HepG2 (cell line): ENCODE results near the gene C1R. TPM values are rescaled to one million over a fixed set of nuclear protein-coding genes. Genes with fewer than 3 reads are reported as not detected.

Experiments
- CCDC6 ChIP-seq: sonication (generic); formaldehyde crosslinking; IDR thresholded peaks from 2 replicates; pipeline ENCODE4 v1.8.1; 2022; ENCODE audit warnings: mild to moderate bottlenecking, missing genetic modification reagents, moderate library complexity
- KIAA2018 ChIP-seq: sonication (generic); formaldehyde crosslinking; IDR thresholded peaks from 2 replicates; pipeline ENCODE4 v1.5.0; 2020; ENCODE audit warnings: mild to moderate bottlenecking, missing genetic modification reagents, borderline replicate concordance
- LBX2 ChIP-seq: sonication (generic); formaldehyde crosslinking; IDR thresholded peaks from 2 replicates; pipeline ENCODE4 v1.5.0; 2020; ENCODE audit warnings: missing genetic modification reagents, mild to moderate bottlenecking, borderline replicate concordance
- LRRFIP1 ChIP-seq: sonication (generic); formaldehyde crosslinking; conservative IDR thresholded peaks from 2 replicates; pipeline ENCODE4 v1.4.0; 2020; ENCODE audit warnings: missing genetic modification reagents
- MAF1 ChIP-seq: sonication (generic); formaldehyde crosslinking; IDR thresholded peaks from 2 replicates; pipeline ENCODE4 v1.5.0; 2020; ENCODE audit warnings: missing genetic modification reagents, borderline replicate concordance
- MIER3 ChIP-seq: IDR thresholded peaks from 2 replicates; pipeline ENCODE4 v1.6.1; 2016; ENCODE audit warnings: missing compliant biosample characterization, borderline replicate concordance
- MNT ChIP-seq: fragments of 450-650 bp; IDR thresholded peaks from 2 replicates; pipeline ENCODE4 v1.6.1; 2016
- PCBP1 ChIP-seq: fragments of 200-400 bp; formaldehyde crosslinking; IDR thresholded peaks from 2 replicates; pipeline ENCODE4 v1.6.1; 2017; ENCODE audit warnings: mild to moderate bottlenecking, low read depth, low read length, borderline replicate concordance
- PTBP1 ChIP-seq: fragments of 200-400 bp; formaldehyde crosslinking; IDR thresholded peaks from 2 replicates; pipeline ENCODE4 v1.6.1; 2018; ENCODE audit warnings: low read length, low read depth; ENCODE audit not compliant: poor library complexity, severe bottlenecking
- SMARCC2 ChIP-seq: fragments of 450-650 bp; IDR thresholded peaks from 2 replicates; pipeline ENCODE4 v1.6.1; 2017; ENCODE audit warnings: antibody characterized with exemption, mild to moderate bottlenecking
- SNAPC2 ChIP-seq: sonication (generic); formaldehyde crosslinking; IDR thresholded peaks from 2 replicates; pipeline ENCODE4 v1.8.1; 2022; ENCODE audit warnings: mild to moderate bottlenecking, missing genetic modification reagents
- TAF1 ChIP-seq: sonication (generic); formaldehyde crosslinking; IDR thresholded peaks from 2 replicates; pipeline ENCODE4 v1.4.0; 2020; ENCODE audit warnings: missing genetic modification reagents
- TFDP1 ChIP-seq: IDR thresholded peaks from 2 replicates; pipeline ENCODE4 v1.6.1; 2016; ENCODE audit warnings: missing compliant biosample characterization, missing genetic modification reagents, borderline replicate concordance
- ZBTB42 ChIP-seq: sonication (generic); formaldehyde crosslinking; IDR thresholded peaks from 2 replicates; pipeline ENCODE4 v1.5.0; 2020; ENCODE audit warnings: mild to moderate bottlenecking, missing genetic modification reagents
- polyA plus RNA-seq, 8 experiments: library from polyadenylated mRNA; depleted of rRNA in 3 of 8; stranded (reverse) in 7 of 8; unstranded in 1 of 8; fragments of >200 nt; fragmentation: Illumina TruSeq in 4 of 8; extraction: Trizol in 4 of 8; gene quantifications; 2 replicates each; pipeline versions ENCODE4 v1.2.1 to v1.2.3, GENCODE V29; 2011 to 2016; ENCODE audit warnings: low read depth in 4 of 8, missing spikeins in 1 of 8, mixed read lengths in 1 of 8; ENCODE audit not compliant: insufficient read depth in 1 of 8
- total RNA-seq, 5 experiments: library from RNA; depleted of rRNA; stranded (reverse); fragments of >200 nt; fragmentation: Illumina TruSeq; extraction: Trizol; gene quantifications; 2 replicates each; pipeline ENCODE4 v1.2.3, GENCODE V29; 2016; ENCODE audit warnings: low read depth in 1 of 5

C1R gene
- total and polyA plus RNA-seq, 2 of the 13 experiments (the other 11 are each of a cell fraction or from before 2014, with no cell fraction given) = 3.5 to 6.5 TPM

- TF ChIP-seq KIAA2018 (CRISPR knock-in tag) (no peak), MNT (no peak), SNAPC2 (peak; percentile 56; the same call in 1 of the 2 replicates), LRRFIP1 (CRISPR knock-in tag) (no peak), MAF1 (CRISPR knock-in tag) (0 out of 2 replicates have a peak, but pooled peaks have one; percentile 52), SMARCC2 (no peak), PTBP1 (peak; percentile 14), TAF1 (CRISPR knock-in tag) (peak; percentile 79), CCDC6 (no peak), TFDP1 (peak; percentile 17; the same call in 1 of the 2 replicates), ZBTB42 (CRISPR knock-in tag) (no peak), LBX2 (CRISPR knock-in tag) (no peak; the same call in 1 of the 2 replicates), PCBP1 (peak; percentile 94), MIER3 (CRISPR knock-in tag) (0 out of 2 replicates have a peak, but pooled peaks have one; percentile 24)
Measured at GRCh38 chr12:7108003-7108795, 16.0 kb upstream of the C1R start (continued).
